HG03060 (cell line): Measurements from ENCODE around the gene SHKBP1.
"Not testable (repeated sequence)": the region's sequence is repeated elsewhere in the genome, so short reads cannot be mapped to it uniquely, and the experiment has no call there.

ENCODE experiments used
- ATAC-seq: cut with Tn5 transposase; IDR thresholded peaks from one replicate; pipeline ENCODE4 v1.9.1; 2021; ENCODE audit warnings: low read depth, moderate number of reproducible peaks; ENCODE audit not compliant: unreplicated experiment

SHKBP1 gene

GRCh38 chr19:40576585-40577451, at the start of gene SHKBP1:
TSS of gene SHKBP1 (plus strand) at chr19:40576873. CDS start at chr19:40576900, 27 bp downstream.
- peak; percentile 69 for ATAC-seq

GRCh38 chr19:40528078-40528477, 48.6 kb upstream of the SHKBP1 start:
- ATAC-seq, result no peak

GRCh38 chr19:40528533-40529092, 48.1 kb upstream of the SHKBP1 start:
- no peak for ATAC-seq

- ATAC-seq, result no peak
Observed at GRCh38 chr19:40529093-40529954, 47.3 kb upstream of the SHKBP1 start.

- ATAC-seq, result no peak
Observed at GRCh38 chr19:40530091-40530901, 46.4 kb upstream of the SHKBP1 start.

- no peak for ATAC-seq
Observed at GRCh38 chr19:40533508-40533907, 43.2 kb upstream of the SHKBP1 start.

GRCh38 chr19:40534148-40534547, 42.5 kb upstream of the SHKBP1 start:
- no peak for ATAC-seq

- ATAC-seq, result no peak
Observed at GRCh38 chr19:40539070-40539469, 37.6 kb upstream of the SHKBP1 start.

- no peak for ATAC-seq
Observed at GRCh38 chr19:40542202-40542859, 34.3 kb upstream of the SHKBP1 start.

GRCh38 chr19:40543029-40543597, 33.6 kb upstream of the SHKBP1 start:
- ATAC-seq, result no peak

GRCh38 chr19:40546153-40546841, 30.4 kb upstream of the SHKBP1 start:
- ATAC-seq, result not testable (repeated sequence)

GRCh38 chr19:40547190-40547589, 29.5 kb upstream of the SHKBP1 start:
- not testable (repeated sequence) for ATAC-seq

GRCh38 chr19:40547836-40548235, 28.8 kb upstream of the SHKBP1 start:
- ATAC-seq, result no peak

- no peak for ATAC-seq
Observed at GRCh38 chr19:40549007-40549708, 27.5 kb upstream of the SHKBP1 start.

GRCh38 chr19:40550951-40551350, 25.7 kb upstream of the SHKBP1 start:
- ATAC-seq, result no peak

GRCh38 chr19:40552848-40553247, 23.8 kb upstream of the SHKBP1 start:
- no peak for ATAC-seq

GRCh38 chr19:40553885-40554857, 22.5 kb upstream of the SHKBP1 start:
- ATAC-seq, result no peak
